Bronchial epithelial cell (primary cell): ENCODE measurements around the gene ITPR3. TPM values are rescaled to one million over a fixed set of nuclear protein-coding genes. Genes with fewer than 3 reads are reported as not detected.

ENCODE experiments used
- DNase-seq: peaks from one replicate; pipeline ENCODE4 v3.0.0-alpha.2; 2010; ENCODE audit warnings: low read depth
- FAIRE-seq: peaks from 2 replicates; lab custom pipeline; 2011; peaks lifted over from hg19 to GRCh38; lab: Jason Lieb, UNC
- H3K27me3 ChIP-seq: 2 replicates; pipeline ENCODE4 v1.5.1; 2011; ENCODE audit warnings: low read length; ENCODE audit not compliant: control insufficient read depth, insufficient read depth
- H3K36me3 ChIP-seq: 2 replicates; pipeline ENCODE4 v1.5.1; 2011; ENCODE audit warnings: low read length; ENCODE audit not compliant: control insufficient read depth, insufficient read depth
- H3K4me3 ChIP-seq: 2 replicates; pipeline ENCODE4 v1.5.1; 2011; ENCODE audit warnings: mild to moderate bottlenecking, low read depth, low read length, control low read depth
- CTCF ChIP-seq: IDR thresholded peaks from 2 replicates; pipeline ENCODE4 v1.5.1; 2011; ENCODE audit warnings: mild to moderate bottlenecking, moderate library complexity, low read length, control low read depth, inconsistent platforms; ENCODE audit not compliant: insufficient read depth, severe bottlenecking
- total RNA-seq: library from RNA; depleted of rRNA; stranded (reverse); fragments of >200 nt; gene quantifications from 2 replicates; pipeline ENCODE4 v1.2.1, GENCODE V29; 2014

Gene ITPR3
- total RNA-seq, 1 donor from 2014 or later, result 95.6 TPM

GRCh38 chr6:33718713-33719112 is 97.6 kb downstream of the ITPR3 start:
- FAIRE-seq, result no peak

DNA sequence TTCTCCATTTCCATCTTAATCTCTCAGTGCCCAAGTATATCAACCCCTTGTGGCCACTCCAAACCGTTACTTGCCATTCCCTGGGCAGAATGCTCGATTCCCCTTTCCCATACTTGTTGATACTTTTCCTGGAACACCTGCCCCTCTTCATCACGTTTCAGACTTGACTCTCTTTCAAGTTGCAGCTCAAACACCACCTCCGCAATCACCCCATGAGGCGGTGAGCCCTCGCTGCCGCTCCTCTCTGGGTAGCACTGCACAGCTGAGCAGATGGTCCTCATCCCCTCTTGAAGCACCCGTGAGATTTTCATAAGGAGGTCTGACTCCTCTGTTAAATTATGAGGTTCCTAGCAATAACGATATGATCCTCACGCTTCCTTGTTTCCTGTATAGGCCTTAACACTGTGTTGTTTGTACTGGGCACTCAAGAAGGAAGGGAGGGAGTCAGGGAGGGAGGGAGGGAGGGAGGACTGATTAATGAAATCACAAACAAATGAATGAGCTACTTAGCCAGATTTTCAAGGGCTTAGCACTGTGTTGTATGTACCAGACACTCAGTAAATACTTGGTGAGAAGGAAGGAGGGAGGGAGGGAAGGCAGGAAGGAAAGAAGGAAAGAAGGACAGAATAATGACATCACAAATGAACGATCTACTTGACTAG is 98.3 kb downstream of the ITPR3 start:
- DNase-seq, result peak; percentile 41
- Histone ChIP-seq H3K36me3 (no peaks in the 10 kb centered on the region), H3K4me3 (no peak overlapping the region), H3K27me3 (peaks cover 6% of the 10 kb centered on the region)
- no peak for TF ChIP-seq CTCF
- no peak for FAIRE-seq

More at GRCh38 chr6:33718713-33719112, 97.6 kb downstream of the ITPR3 start:
- Histone ChIP-seq H3K4me3 (no peak overlapping the region), H3K36me3 (no peaks in the 10 kb centered on the region), H3K27me3 (peaks cover 4% of the 10 kb centered on the region)
- peak; percentile 70 for DNase-seq
- TF ChIP-seq CTCF, result no peak

DNA sequence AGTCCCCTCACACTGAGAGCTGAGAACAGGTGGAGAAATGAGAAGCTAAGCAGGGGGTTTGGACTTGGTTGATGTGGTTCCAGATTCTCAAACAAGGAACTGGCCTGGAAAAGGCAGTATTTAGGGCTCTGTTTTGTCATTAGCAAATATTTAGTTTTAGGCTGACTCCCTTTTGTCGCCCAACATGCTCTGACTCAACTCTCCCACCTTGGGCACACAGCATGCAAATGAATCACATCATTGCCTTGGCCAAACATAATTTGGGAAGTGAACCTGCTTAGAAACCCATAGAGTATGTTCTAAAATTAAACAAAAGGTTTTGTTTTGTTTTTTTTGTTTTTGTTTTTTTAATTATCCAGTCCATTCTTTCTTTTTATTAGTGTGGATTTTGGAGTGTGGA is 99.9 kb downstream of the ITPR3 start:
- FAIRE-seq (no peak), DNase-seq (peak; percentile 67)
- Histone ChIP-seq H3K36me3 (no peaks in the 10 kb centered on the region), H3K4me3 (no peak overlapping the region), H3K27me3 (peaks cover 6% of the 10 kb centered on the region)
- TF ChIP-seq CTCF, result no peak

- FAIRE-seq, result no peak
- no peak overlapping the region for H3K4me3 ChIP-seq
- no peak for TF ChIP-seq CTCF
- H3K36me3 ChIP-seq, result no peaks in the 10 kb centered on the region
- H3K27me3 ChIP-seq, result peaks cover 6% of the 10 kb centered on the region
- DNase-seq, result no peak
Measured at GRCh38 chr6:33721508-33721907, 100.4 kb downstream of the ITPR3 start.

GRCh38 chr6:33722103-33722623 is 101.0 kb downstream of the ITPR3 start:
- no peak for DNase-seq
- peaks cover 6% of the 10 kb centered on the region for H3K27me3 ChIP-seq
- no peak for FAIRE-seq
- no peaks in the 10 kb centered on the region for H3K36me3 ChIP-seq
- no peak overlapping the region for H3K4me3 ChIP-seq
- no peak for TF ChIP-seq CTCF
